Fibroblast of mammary gland (primary cell): ENCODE results near the gene PLA2G4B.

Experiments used
- DNase-seq: peaks from one replicate; pipeline ENCODE4 v3.0.0-alpha.2; 2010; ENCODE audit warnings: low read depth
- H3K4me3 ChIP-seq: 2 replicates; pipeline ENCODE4 v1.5.1; 2011; ENCODE audit warnings: low read depth, mild to moderate bottlenecking, low read length, moderate library complexity; ENCODE audit not compliant: control insufficient read depth
- CTCF ChIP-seq: conservative IDR thresholded peaks from 2 replicates; pipeline ENCODE4 v1.5.1; 2011; ENCODE audit warnings: low read depth, low read length, inconsistent platforms; ENCODE audit not compliant: control insufficient read depth, insufficient read depth

The PLA2G4B gene

DNA sequence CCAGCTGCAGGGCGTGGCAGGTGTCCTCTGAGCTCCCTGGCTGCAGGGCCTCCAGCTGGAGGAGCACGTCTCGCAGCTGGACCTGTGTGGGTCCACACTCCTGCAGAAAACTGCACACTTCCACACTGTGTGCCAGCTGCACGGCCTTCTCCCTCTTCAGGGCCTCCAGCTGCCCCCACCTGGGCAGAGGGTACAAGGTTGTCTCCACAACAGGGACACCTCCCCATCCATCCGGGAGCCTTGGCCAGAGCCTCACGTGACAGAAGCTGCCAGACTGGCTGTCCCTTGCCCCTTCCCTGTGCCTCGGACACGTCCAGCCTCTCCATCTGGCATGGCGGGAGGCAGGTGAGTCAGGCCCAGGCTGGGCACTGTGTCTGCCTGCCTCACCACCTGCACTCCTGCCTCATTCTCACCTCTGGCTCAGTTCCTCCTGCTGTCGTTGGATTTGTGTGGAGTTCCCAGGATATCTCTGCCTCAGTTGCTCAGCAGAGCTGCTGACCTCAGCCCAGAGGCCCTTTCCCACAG is 40.7 kb downstream of the PLA2G4B start:
- no peak overlapping the region for H3K4me3 ChIP-seq
- DNase-seq, result no peak
- TF ChIP-seq CTCF, result no peak

DNA sequence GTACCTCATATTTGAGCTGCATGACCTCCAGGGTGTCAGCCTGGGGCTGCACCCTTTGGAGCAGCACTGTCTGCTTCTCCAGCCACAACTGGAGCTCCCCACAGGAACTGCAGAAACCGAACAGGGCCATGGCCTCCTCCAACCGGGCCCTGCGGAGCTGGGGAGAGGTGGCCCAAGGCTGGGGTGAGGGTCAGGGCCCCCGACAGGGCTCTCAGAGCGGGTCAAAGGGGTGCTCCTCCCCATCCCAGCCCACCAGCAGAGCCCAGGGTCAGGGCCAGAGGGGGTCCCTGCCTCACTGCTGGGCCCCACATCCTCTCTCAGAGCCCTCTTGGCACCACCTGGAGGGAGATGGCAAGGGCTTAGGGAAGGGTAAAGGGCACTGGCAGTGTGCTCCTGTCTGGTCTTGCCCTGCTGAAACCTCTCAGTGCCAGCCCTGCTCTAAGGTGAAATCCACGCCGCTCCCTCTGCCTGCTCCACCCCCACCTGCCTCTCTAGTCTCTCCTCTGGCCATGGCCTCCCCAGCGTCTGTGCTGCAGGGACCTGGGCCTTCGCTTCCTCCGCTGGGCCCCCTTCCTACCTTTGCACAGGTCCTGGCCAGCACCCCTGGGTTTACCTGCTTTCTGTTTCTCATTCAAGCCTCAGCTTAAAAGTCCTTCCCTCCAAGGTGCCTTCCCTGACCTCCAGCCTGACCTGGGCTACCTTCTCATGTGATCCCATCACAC is 41.7 kb downstream of the PLA2G4B start:
- no peak for TF ChIP-seq CTCF
- DNase-seq, result no peak
- no peak overlapping the region for H3K4me3 ChIP-seq

DNA sequence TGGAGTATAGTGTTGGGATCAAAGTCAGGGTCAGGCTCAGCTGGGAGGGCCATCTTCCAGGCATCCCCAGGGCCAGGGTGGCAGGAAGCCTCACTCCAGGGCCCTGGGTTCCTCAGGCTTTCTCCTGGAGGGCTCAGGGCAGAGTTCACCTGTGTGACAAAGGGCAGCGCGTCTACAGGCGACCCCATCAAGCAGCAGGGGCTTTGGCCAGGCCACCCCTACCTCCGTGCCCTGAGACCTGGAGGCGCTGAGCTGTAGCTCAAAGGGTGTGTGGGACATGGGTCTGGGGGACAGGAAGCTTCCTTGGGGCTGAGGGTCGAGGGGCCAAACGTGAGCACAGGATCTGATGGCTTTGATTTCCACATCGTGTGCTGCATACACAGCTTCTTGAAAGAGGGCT is 42.4 kb downstream of the PLA2G4B start:
- no peak overlapping the region for H3K4me3 ChIP-seq
- DNase-seq, result no peak

DNA sequence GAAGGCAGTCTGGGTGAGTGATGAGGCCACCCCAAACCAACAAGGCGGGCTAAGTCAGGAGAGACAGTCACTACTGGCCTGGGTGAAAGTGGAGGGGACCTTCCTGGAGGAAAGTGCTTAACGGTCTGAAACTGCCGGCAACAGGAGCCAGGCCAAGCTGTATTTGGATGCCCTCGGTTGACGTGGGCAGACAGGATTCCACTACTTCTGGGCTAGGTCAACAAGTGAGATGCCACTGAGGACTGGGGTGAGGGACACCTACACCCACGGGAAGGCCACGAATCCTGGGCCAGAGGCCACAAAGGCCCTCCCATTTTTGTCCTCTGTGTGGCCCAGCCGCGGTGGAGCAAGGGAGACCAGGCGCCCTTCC is 42.9 kb downstream of the PLA2G4B start:
- no peak for TF ChIP-seq CTCF
- H3K4me3 ChIP-seq, result no peak overlapping the region
- no peak for DNase-seq

More for the DNA sequence above, 42.4 kb downstream of the PLA2G4B start:
- no peak for TF ChIP-seq CTCF

DNA sequence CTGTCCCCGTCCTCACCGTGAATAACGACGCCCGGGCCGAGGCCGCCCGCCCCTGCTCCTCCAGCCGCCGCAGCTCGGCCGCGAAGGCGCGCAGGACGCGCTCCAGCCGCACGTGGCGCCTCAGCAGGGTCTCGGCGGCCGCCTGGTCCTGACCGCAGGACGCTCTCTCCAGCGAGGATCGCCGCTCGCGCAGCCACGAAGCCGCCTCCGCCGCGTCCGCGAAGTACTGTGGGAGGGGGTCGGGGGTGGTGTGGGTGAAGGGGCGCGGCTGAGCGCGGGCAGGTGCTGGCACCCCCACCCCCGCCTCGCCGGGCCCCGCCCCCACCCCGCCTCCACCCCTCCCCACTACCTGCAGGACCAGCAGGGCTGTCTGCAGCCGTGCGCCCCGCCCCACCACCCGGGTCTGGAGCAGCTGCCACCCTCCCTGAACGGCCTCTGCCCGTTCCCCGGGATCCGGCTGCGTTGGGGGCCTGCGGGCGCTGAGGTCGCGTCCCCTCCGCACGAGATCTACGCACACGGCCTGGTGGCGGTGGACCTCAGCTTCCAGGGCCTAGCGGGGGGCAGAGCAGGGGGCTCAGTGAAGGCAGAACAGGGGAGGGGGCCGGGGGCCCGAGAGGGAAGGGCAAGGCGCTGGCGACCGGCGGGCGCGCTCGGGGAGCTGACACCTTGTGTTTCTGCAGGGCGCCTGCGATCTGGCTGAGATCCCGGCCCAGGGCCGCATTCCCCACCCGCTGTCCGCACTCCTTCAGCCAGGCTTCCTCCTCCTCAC is 43.5 kb downstream of the PLA2G4B start:
- no peak for DNase-seq
- no peak overlapping the region for H3K4me3 ChIP-seq
- TF ChIP-seq CTCF, result no peak

- no peak overlapping the region for H3K4me3 ChIP-seq
- no peak for DNase-seq
- TF ChIP-seq CTCF, result no peak
Measured at GRCh38 chr15:41882689-41883483, 44.2 kb downstream of the PLA2G4B start.
